G401.6 (cell line): ENCODE results near the gene PRPF31.
A peak's percentile ranks its signal among the peaks of the same experiment; 100 is the strongest.
"Not testable (repeated sequence)": the region's sequence is repeated elsewhere in the genome, so short reads cannot be mapped to it uniquely, and the experiment has no call there.

Experiments used
- FAIRE-seq: peaks from 2 replicates; lab custom pipeline; 2012; peaks lifted over from hg19 to GRCh38; lab: Jason Lieb, UNC

Gene PRPF31

GRCh38 chr19:54162884-54163283 is 47.3 kb downstream of the PRPF31 start:
- no peak for FAIRE-seq

- FAIRE-seq: no peak
Measured at GRCh38 chr19:54164369-54165068, 49.0 kb downstream of the PRPF31 start.

DNA sequence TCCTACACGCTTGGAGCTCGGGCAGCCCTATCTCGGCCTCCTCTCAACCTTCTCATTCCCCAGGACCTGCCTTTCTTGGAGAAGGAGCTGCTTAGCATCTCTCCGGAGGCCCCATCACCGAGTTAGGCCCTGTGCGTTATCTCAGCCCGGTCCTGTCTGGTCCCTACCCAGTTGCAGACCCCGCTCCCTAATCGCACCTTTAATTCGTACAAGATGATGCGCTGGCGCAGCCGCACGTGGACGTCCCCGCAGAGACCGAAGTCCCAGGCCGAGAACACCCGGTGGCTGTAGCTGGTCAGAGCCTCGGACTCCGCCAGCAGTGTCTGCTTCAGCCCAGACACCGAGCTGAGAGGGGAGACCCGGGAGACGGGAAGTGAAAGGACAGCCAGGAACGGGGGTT is 49.7 kb downstream of the PRPF31 start:
- FAIRE-seq: no peak

- FAIRE-seq: peak; percentile 85
Measured at GRCh38 chr19:54168174-54168917, 52.8 kb downstream of the PRPF31 start.

GRCh38 chr19:54169149-54169740 is 53.7 kb downstream of the PRPF31 start:
- FAIRE-seq: no peak

DNA sequence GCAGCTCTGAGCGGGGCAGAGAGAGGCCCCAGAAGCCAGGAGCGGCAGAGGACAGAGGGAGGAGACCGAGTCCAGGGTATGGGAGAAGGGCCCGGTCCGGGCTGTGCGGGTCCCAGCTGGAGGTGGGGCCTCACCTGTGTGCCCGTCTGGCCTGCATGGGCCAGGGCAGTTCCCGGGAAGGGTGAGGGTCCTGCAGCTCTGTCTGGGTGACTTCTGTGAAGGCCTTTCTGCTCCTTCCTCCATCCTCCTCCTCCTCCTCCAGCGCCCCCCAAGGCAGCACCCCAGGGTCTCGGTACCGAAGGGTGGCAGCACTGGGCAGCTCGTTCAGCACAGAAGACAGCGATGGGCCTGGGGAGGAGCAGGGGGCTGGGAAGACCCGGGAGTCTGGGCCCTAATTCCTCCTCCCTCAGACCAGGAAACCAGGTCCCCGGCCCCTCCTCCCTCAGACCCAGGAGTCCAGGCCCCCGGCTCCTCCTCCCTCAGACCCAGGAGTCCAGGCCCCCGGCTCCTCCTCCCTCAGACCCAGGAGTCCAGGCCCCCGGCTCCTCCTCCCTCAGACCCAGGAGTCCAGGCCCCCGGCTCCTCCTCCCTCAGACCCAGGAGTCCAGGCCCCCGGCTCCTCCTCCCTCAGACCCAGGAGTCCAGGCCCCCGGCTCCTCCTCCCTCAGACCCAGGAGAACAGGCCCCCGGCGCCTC is 56.3 kb downstream of the PRPF31 start:
- FAIRE-seq: not testable (repeated sequence)

GRCh38 chr19:54172471-54173358 is 57.2 kb downstream of the PRPF31 start, which contains the start of gene TMC4:
Gene TMC4 (minus strand): TSS chr19:54173160. CDS start chr19:54173117, 43 bp downstream.
- FAIRE-seq: peak; percentile 78

DNA sequence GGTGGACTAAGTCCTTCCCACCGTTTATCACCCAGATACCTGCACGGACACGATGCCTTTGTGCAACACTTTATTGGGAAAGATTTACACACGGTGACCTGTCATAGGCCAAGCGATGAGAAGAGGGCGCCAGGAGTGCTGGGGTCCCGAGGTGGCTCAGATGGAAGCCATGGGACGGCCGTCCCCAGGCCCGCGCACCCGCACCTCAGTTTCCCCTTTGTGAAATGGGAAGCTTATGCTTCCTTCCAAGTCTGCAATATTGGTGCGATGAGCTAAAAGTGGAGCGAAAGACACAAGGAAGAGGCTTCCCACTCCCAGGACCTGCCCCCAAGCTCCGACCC is 57.8 kb downstream of the PRPF31 start:
- no peak for FAIRE-seq

DNA sequence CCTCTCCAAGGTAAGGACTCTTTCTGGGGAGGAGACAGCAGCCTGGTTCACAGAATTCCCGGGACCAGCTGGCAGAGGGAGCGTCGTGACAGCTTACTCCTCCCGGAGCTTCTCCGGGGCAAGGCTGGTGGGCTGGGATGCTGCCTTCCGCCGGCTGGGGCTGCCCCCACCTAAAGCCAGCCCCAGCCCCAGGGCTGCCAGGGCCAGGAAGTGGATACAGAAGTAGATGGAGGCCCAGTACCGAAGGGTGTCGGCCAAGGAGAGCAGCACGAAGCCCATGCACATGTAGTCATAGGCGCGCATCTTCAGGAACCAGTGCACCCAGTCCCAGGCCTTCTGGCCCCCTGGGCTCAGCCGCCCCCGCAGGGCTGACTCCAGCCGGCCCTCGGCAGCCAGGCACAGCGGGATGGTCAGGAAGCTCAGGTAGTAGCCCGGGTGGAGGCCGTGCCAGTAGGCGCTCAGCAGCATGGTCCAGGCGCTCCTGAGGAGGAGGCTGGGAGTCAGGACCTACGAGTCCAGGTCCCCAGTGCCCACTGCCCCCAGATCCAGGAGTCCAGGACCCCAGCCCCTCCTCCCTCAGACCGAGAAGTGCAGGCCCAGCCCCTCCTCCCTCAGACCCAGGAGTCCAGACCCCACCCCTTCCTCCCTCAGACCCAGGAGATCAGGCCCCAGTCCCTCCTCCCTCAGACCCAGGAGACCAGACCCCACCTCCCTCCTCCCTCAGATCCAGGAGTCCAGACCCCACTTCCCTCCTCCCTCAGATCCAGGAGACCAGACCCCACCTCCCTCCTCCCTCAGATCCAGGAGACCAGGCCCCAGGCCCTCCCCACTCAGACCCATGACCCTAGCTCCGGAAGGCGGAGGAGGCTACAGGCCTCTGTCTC is 58.6 kb downstream of the PRPF31 start:
- FAIRE-seq: no peak

GRCh38 chr19:54178581-54179261 is 63.2 kb downstream of the PRPF31 start:
- FAIRE-seq: no peak

GRCh38 chr19:54179262-54179852 is 63.8 kb downstream of the PRPF31 start:
- no peak for FAIRE-seq

GRCh38 chr19:54179921-54180461 is 64.4 kb downstream of the PRPF31 start:
- FAIRE-seq: peak; percentile 97

DNA sequence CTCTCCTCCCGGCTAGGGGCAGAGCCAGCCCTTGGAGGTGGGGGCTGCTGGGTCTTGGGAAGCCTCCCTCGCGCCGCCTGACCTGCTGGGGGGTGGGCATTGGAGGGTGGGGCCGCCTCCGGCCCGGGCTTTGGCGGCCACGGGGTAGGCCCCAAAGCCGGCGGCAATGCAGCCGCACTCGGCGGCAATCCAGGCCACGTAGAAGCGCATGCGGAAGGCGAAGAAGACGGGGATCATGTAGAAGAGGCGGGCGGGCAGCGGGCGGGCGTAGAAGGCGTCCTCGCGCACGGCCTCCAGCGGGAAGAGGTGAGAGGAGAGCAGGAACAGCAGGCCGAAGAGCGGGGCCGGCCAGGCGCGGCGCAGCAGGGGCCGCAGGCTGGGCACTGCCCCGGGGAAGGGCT is 65.1 kb downstream of the PRPF31 start:
- FAIRE-seq: no peak
